GM12878 (cell line): ENCODE measurements around the gene DEPDC1B. TPM values are rescaled to one million over a fixed set of nuclear protein-coding genes. Genes with fewer than 3 reads are reported as not detected.
A peak's percentile ranks its signal among the peaks of the same experiment; 100 is the strongest.

Experiments used
- ATAC-seq: fragments of 200-7000 bp; cut with Tn5 transposase; 3 replicates; pipeline ENCODE4 v1.9.1; 2020; ENCODE audit warnings: mild to moderate bottlenecking, moderate library complexity
- BruUV-seq: library from RNA; stranded (reverse); fragments of 400-500 nt; replicated peaks from 2 replicates; lab custom pipeline; 2021; lab: Mats Ljungman, UMichigan
- CTCF ChIA-PET: fragments of 300-600 bp; sonication (Branson Sonifier 250); formaldehyde crosslinking; extraction: SDS; loops from one replicate; lab custom pipeline; 2021; ENCODE audit warnings: inconsistent platforms; lab: Yijun Ruan, JAX
- POLR2A ChIA-PET: fragments of 350-600 bp; formaldehyde crosslinking; extraction: SDS; loops from one replicate; lab custom pipeline; 2021; ENCODE audit warnings: inconsistent platforms; lab: Charles Lee
- RAD21 ChIA-PET: fragments of 300-600 bp; sonication (Branson Sonifier 250); formaldehyde crosslinking; loops from one replicate; lab custom pipeline; 2023; ENCODE audit warnings: antibody characterized with exemption; ENCODE audit not compliant: unreplicated experiment; lab: Charles Lee
- SMC1A ChIA-PET: fragments of 300-600 bp; sonication (Branson Sonifier 250); formaldehyde crosslinking; loops from one replicate; lab custom pipeline; 2023; ENCODE audit not compliant: unreplicated experiment, uncharacterized antibody; lab: Charles Lee
- DNase-seq: peaks from one replicate; pipeline ENCODE4 v3.0.0-alpha.2; 2011; ENCODE audit warnings: low read depth, low spot score
- FAIRE-seq: peaks from 3 replicates; lab custom pipeline; 2011; peaks lifted over from hg19 to GRCh38; lab: Jason Lieb, UNC
- H2AFZ ChIP-seq: 2 replicates; pipeline ENCODE4 v1.6.0; 2011; ENCODE audit warnings: low read depth, low read length, control low read depth; ENCODE audit not compliant: control insufficient read depth
- H3K27ac ChIP-seq: 2 replicates; pipeline ENCODE4 v1.5.1; 2011; ENCODE audit warnings: control low read depth; ENCODE audit not compliant: control insufficient read depth, insufficient read depth
- H3K27me3 ChIP-seq, 2 experiments: replicated peaks in 1 of 2; 2 replicates each; pipeline versions ENCODE4 v1.6.0 to v1.6.1; 2011; ENCODE audit warnings: low read length in 1 of 2; ENCODE audit not compliant: control insufficient read depth in 2 of 2, insufficient read depth in 2 of 2
- H3K36me3 ChIP-seq, 2 experiments: 2 replicates each; pipeline ENCODE4 v1.5.1; 2011; ENCODE audit warnings: low read length in 1 of 2; ENCODE audit not compliant: control insufficient read depth in 2 of 2, insufficient read depth in 2 of 2
- H3K4me1 ChIP-seq: 2 replicates; pipeline ENCODE4 v1.6.1; 2011; ENCODE audit warnings: mild to moderate bottlenecking, low read length, moderate library complexity, mixed read lengths; ENCODE audit not compliant: control insufficient read depth, insufficient read depth
- H3K4me2 ChIP-seq: 2 replicates; pipeline ENCODE4 v1.6.0; 2011; ENCODE audit warnings: control low read depth; ENCODE audit not compliant: control insufficient read depth, insufficient read depth
- H3K4me3 ChIP-seq: fragments of 200-600 bp; sonication (generic); 2 replicates; pipeline ENCODE4 v1.5.1; 2016
- H3K79me2 ChIP-seq: 2 replicates; pipeline ENCODE4 v1.6.0; 2011; ENCODE audit warnings: low read length; ENCODE audit not compliant: control insufficient read depth, insufficient read depth
- H3K9ac ChIP-seq: 2 replicates; pipeline ENCODE4 v1.8.0; 2011; ENCODE audit warnings: low read length, control low read depth, mixed read lengths; ENCODE audit not compliant: control insufficient read depth, insufficient read depth
- H3K9me3 ChIP-seq: replicated peaks from 3 replicates; pipeline ENCODE4 v1.5.1; 2011; ENCODE audit warnings: mild to moderate bottlenecking, low read length; ENCODE audit not compliant: control insufficient read depth, insufficient read depth
- H4K20me1 ChIP-seq: 2 replicates; pipeline ENCODE4 v1.6.0; 2011; ENCODE audit not compliant: control insufficient read depth, insufficient read depth
- ATF3 ChIP-seq: IDR thresholded peaks from 2 replicates; pipeline ENCODE4 v1.6.1; 2011; ENCODE audit warnings: low read depth, mild to moderate bottlenecking, low read length, moderate library complexity, borderline replicate concordance; ENCODE audit errors: extremely low read depth
- BHLHE40 ChIP-seq, 2 experiments: fragments of 450-650 bp in 1 of 2; IDR thresholded peaks; 2 replicates each; pipeline ENCODE4 v1.6.1; 2011 to 2017; ENCODE audit warnings: low read depth in 2 of 2, borderline replicate concordance in 1 of 2, improper control_type of control experiment in 1 of 2, low read length in 1 of 2, mild to moderate bottlenecking in 1 of 2
- BRCA1 ChIP-seq: IDR thresholded peaks from 2 replicates; pipeline ENCODE4 v1.6.1; 2011; ENCODE audit warnings: low read depth, low read length, improper control_type of control experiment
- E2F8 ChIP-seq: fragments of 450-650 bp; IDR thresholded peaks from 2 replicates; pipeline ENCODE4 v1.6.1; 2018; ENCODE audit warnings: mild to moderate bottlenecking, low read depth, moderate library complexity; ENCODE audit not compliant: partially characterized antibody
- MEF2A ChIP-seq: IDR thresholded peaks from 2 replicates; pipeline ENCODE4 v1.6.1; 2011; ENCODE audit warnings: low read depth, mild to moderate bottlenecking, low read length, moderate library complexity; ENCODE audit not compliant: insufficient read depth
- MTA3 ChIP-seq: IDR thresholded peaks from 2 replicates; pipeline ENCODE4 v1.6.1; 2012; ENCODE audit warnings: low read length, inconsistent platforms, borderline replicate concordance
- MXI1 ChIP-seq: fragments of 150-350 bp; IDR thresholded peaks from 2 replicates; pipeline ENCODE4 v1.6.1; 2011; ENCODE audit warnings: low read depth, mild to moderate bottlenecking, inconsistent platforms, low read length, improper control_type of control experiment
- NFYB ChIP-seq: IDR thresholded peaks from 2 replicates; pipeline ENCODE4 v1.6.1; 2011; ENCODE audit warnings: low read depth, mild to moderate bottlenecking, low read length, improper control_type of control experiment, moderate library complexity; ENCODE audit not compliant: insufficient read depth
- POLR2A ChIP-seq: IDR thresholded peaks from 2 replicates; pipeline ENCODE4 v1.6.1; 2011; ENCODE audit warnings: low read depth, mild to moderate bottlenecking, low read length
- POLR2AphosphoS5 ChIP-seq: IDR thresholded peaks from 2 replicates; pipeline ENCODE4 v1.6.1; 2011; ENCODE audit warnings: mild to moderate bottlenecking, low read length, inconsistent platforms
- RCOR1 ChIP-seq: conservative IDR thresholded peaks from 2 replicates; pipeline ENCODE4 v1.6.1; 2012; ENCODE audit warnings: low read depth, low read length, improper control_type of control experiment
- ZBTB40 ChIP-seq: fragments of 450-650 bp; IDR thresholded peaks from 2 replicates; pipeline ENCODE4 v1.6.1; 2016; ENCODE audit warnings: mild to moderate bottlenecking, moderate library complexity, borderline replicate concordance
- ZSCAN29 ChIP-seq: fragments of 450-650 bp; IDR thresholded peaks from 2 replicates; pipeline ENCODE4 v1.6.1; 2017; ENCODE audit warnings: mild to moderate bottlenecking, moderate library complexity
- WGBS: methylation state at CpG from one replicate; pipeline ENCODE4 v1.1.6; 2016; ENCODE audit warnings: low lambda C conversion rate; ENCODE audit not compliant: insufficient replicate concordance, insufficient coverage; ENCODE audit errors: missing lambda C conversion rate; 5-methylcytosine and 5-hydroxymethylcytosine counted together
- in situ Hi-C: fragments of 300-500 bp; cut with MboI; formaldehyde crosslinking; loops from 9 replicates; pipeline ENCODE4 v1.14.3; 2018; ENCODE audit warnings: mixed read lengths
- intact Hi-C: fragments of 100-400 bp; cut with micrococcal nuclease; formaldehyde crosslinking; loops from one replicate; pipeline ENCODE4 v1.14.2; 2022; ENCODE audit not compliant: unreplicated experiment
- polyA plus RNA-seq, 11 experiments: library from polyadenylated mRNA; depleted of rRNA in 4 of 11; unstranded in 6 of 11; stranded (reverse) in 5 of 11; fragments of >200 nt; fragmentation: Nextera tagmentation in 4 of 11; fragmentation: Illumina TruSeq in 1 of 11; extraction: Ambion mirVana in 4 of 11; extraction: Trizol in 1 of 11; gene quantifications; 1 replicate in 1 of 11; 2 replicates in 10 of 11; pipeline versions ENCODE4 v1.2.1 to v1.2.3, GENCODE V29; 2011 to 2016; ENCODE audit warnings: inconsistent platforms in 2 of 11, missing spikeins in 2 of 11, low read depth in 1 of 11
- total RNA-seq, 4 experiments: library from RNA; depleted of rRNA in 3 of 4; stranded (reverse); fragments of >200 nt in 3 of 4; fragmentation: Illumina TruSeq in 1 of 4; extraction: Trizol in 1 of 4; gene quantifications; 2 replicates each; pipeline versions ENCODE4 v1.2.1 to v1.2.3, GENCODE V29; 2013 to 2021

Gene DEPDC1B
- total and polyA plus RNA-seq, 10 of the 15 experiments (the other 5 are each of a cell fraction or from before 2014, with no cell fraction given), result 29.7 to 56.5 (median 35.5) TPM

- DNase-seq (peak; percentile 60), ATAC-seq (peak; percentile 85), FAIRE-seq (peak; percentile 73)
- Histone ChIP-seq H3K36me3 (no peaks in the 10 kb centered on the region; a peak in 1 of 4 replicates), H3K27me3 (no peaks in the 10 kb centered on the region), H3K9ac (no peak overlapping the region), H3K27ac (peak overlapping the region; percentile 65), H4K20me1 (no peaks in the 10 kb centered on the region), H2AFZ (no peak overlapping the region), H3K79me2 (no peaks in the 10 kb centered on the region), H3K4me3 (0 out of 2 replicates have a peak overlapping the region, but pooled peaks have one; percentile 18), H3K4me2 (peak overlapping the region; percentile 80), H3K4me1 (peaks cover 26% of the 10 kb centered on the region), H3K9me3 (no peaks in the 10 kb centered on the region)
- POLR2A ChIA-PET, result interaction anchor here (0.5 to 1.4 kb wide), 2 partner anchors 80 to 720 kb away, joined by 3 read pairs; no protein-coding TSS in a partner anchor
- SMC1A ChIA-PET, result interaction anchor here (0.9 to 2.7 kb wide), 13 partner anchors 11 to 302 kb away, joined by 3 to 14 read pairs (median 5); no protein-coding TSS in a partner anchor
- no TSS peak for BruUV-seq
- intact Hi-C loops, result loop anchor here (5.0 kb wide), 1 partner anchor 785 kb away; no protein-coding TSS in a partner anchor
- WGBS, result 2% methylated on average over 3 of the region's 3 CpGs
- CTCF ChIA-PET, result interaction anchor here (0.8 to 1.5 kb wide), 9 partner anchors 8 to 787 kb away, joined by 3 to 5 read pairs (median 3); no protein-coding TSS in a partner anchor
- in situ Hi-C loops, result no loop called here
- RAD21 ChIA-PET, result interaction anchor here (1.1 to 2.0 kb wide), 8 partner anchors 12 to 216 kb away, joined by 3 to 14 read pairs (median 4); no protein-coding TSS in a partner anchor
- TF ChIP-seq ZBTB40, result no peak
- peak; percentile 86; the same call in 1 of the 2 replicates for TF ChIP-seq MTA3
- no peak for TF ChIP-seq POLR2AphosphoS5
- no peak for TF ChIP-seq POLR2A
- TF ChIP-seq ATF3, result no peak
- TF ChIP-seq BRCA1, result no peak
- no peak for TF ChIP-seq RCOR1
- TF ChIP-seq E2F8, result no peak
- TF ChIP-seq BHLHE40 (IDR thresholded peaks at IDR 0.05; ENCODE audit: borderline replicate concordance in 1 of 2, low read depth in 2 of 2, low read length in 1 of 2), result peak in 1 of 2 experiments; percentile 32; a peak in 1 of 4 replicates
- TF ChIP-seq NFYB, result no peak
- TF ChIP-seq MEF2A, result 0 out of 2 replicates have a peak, but pooled peaks have one; percentile 15
- 0 out of 2 replicates have a peak, but pooled peaks have one; percentile 24 for TF ChIP-seq MXI1
- TF ChIP-seq ZSCAN29, result no peak
Observed at GRCh38 chr5:60597572-60598320, 102.2 kb downstream of the DEPDC1B start.
